H1 (cell line): Measurements from ENCODE around the gene ARHGEF10L. TPM values are rescaled to one million over a fixed set of nuclear protein-coding genes. Genes with fewer than 3 reads are reported as not detected.

Source experiments
- CTCF ChIA-PET: fragments of 300-600 bp; sonication (Branson Sonifier 250); formaldehyde crosslinking; loops from one replicate; lab custom pipeline; 2021; ENCODE audit not compliant: partially characterized antibody; lab: Charles Lee
- POLR2A ChIA-PET: fragments of 300-600 bp; sonication (Branson Sonifier 250); formaldehyde crosslinking; loops from one replicate; lab custom pipeline; 2021; ENCODE audit warnings: inconsistent platforms; ENCODE audit not compliant: partially characterized antibody; lab: Charles Lee
- DNase-seq, 2 experiments: peaks; one replicate each; pipeline versions ENCODE4 v3.0.0 to v3.0.0-alpha.2; 2010 to 2022; ENCODE audit warnings: low spot score in 2 of 2, low read depth in 1 of 2, mixed read lengths in 1 of 2
- FAIRE-seq: peaks from 2 replicates; lab custom pipeline; 2011; peaks lifted over from hg19 to GRCh38; lab: Jason Lieb, UNC
- H2AFZ ChIP-seq: 2 replicates; pipeline ENCODE4 v1.8.1; 2012; ENCODE audit warnings: low read length, inconsistent platforms
- H2AK5ac ChIP-seq: 2 replicates; pipeline ENCODE4 v1.6.1; 2013; ENCODE audit warnings: low read depth, low read length
- H2BK120ac ChIP-seq: replicated peaks from 2 replicates; pipeline ENCODE3; 2013; ENCODE audit warnings: low read depth, low read length, inconsistent platforms
- H2BK12ac ChIP-seq: 2 replicates; pipeline ENCODE4 v1.6.1; 2013; ENCODE audit warnings: low read depth, low read length
- H2BK15ac ChIP-seq: 2 replicates; pipeline ENCODE4 v1.6.1; 2013; ENCODE audit warnings: low read length
- H2BK20ac ChIP-seq: 2 replicates; pipeline ENCODE4 v1.6.1; 2013; ENCODE audit warnings: low read length
- H2BK5ac ChIP-seq: 2 replicates; pipeline ENCODE4 v1.6.1; 2013; ENCODE audit warnings: low read depth, low read length
- H3K14ac ChIP-seq: 2 replicates; pipeline ENCODE4 v1.6.1; 2013; ENCODE audit warnings: inconsistent platforms; ENCODE audit not compliant: insufficient read length
- H3K18ac ChIP-seq: 2 replicates; pipeline ENCODE4 v1.6.1; 2013; ENCODE audit warnings: low read length; ENCODE audit errors: extremely low read depth
- H3K23ac ChIP-seq: 2 replicates; pipeline ENCODE4 v1.6.1; 2013; ENCODE audit warnings: inconsistent platforms; ENCODE audit not compliant: insufficient read length
- H3K23me2 ChIP-seq: 2 replicates; pipeline ENCODE4 v1.6.1; 2013; ENCODE audit warnings: low read depth, low read length
- H3K27ac ChIP-seq: 2 replicates; pipeline ENCODE4 v1.6.1; 2011; ENCODE audit warnings: low read depth, low read length, inconsistent platforms
- H3K27me3 ChIP-seq, 4 experiments: replicated peaks in 1 of 4; 1 replicate in 1 of 4; 2 replicates in 3 of 4; pipeline versions ENCODE4 v1.6.1 to v1.8.1; 2011 to 2013; ENCODE audit warnings: low read length in 3 of 4, mild to moderate bottlenecking in 3 of 4, inconsistent platforms in 2 of 4, mixed read lengths in 2 of 4, moderate library complexity in 1 of 4; ENCODE audit not compliant: control insufficient read depth in 3 of 4, insufficient read depth in 3 of 4; ENCODE audit errors: extremely low read depth in 1 of 4
- H3K36me3 ChIP-seq, 4 experiments: 2 replicates each; pipeline versions ENCODE4 v1.6.1 to v1.8.1; 2011 to 2013; ENCODE audit warnings: mild to moderate bottlenecking in 4 of 4, low read length in 3 of 4, moderate library complexity in 2 of 4, control low read depth in 1 of 4, inconsistent platforms in 1 of 4; ENCODE audit not compliant: insufficient read depth in 4 of 4, control insufficient read depth in 2 of 4
- H3K4ac ChIP-seq: replicated peaks from 2 replicates; pipeline ENCODE3; 2013; ENCODE audit warnings: low read length, low read depth, mixed read lengths, inconsistent platforms; ENCODE audit not compliant: insufficient read length
- H3K4me1 ChIP-seq, 4 experiments: replicated peaks in 1 of 4; 1 replicate in 1 of 4; 2 replicates in 3 of 4; pipeline versions ENCODE4 v1.6.1 to v1.8.1; 2011 to 2013; ENCODE audit warnings: low read length in 3 of 4, inconsistent platforms in 2 of 4, mixed read lengths in 1 of 4; ENCODE audit not compliant: insufficient read depth in 4 of 4, control insufficient read depth in 3 of 4
- H3K4me2 ChIP-seq, 2 experiments: 2 replicates each; pipeline versions ENCODE4 v1.6.1 to v1.8.1; 2011 to 2013; ENCODE audit warnings: low read depth in 2 of 2, low read length in 2 of 2, control low read depth in 1 of 2, inconsistent platforms in 1 of 2, mild to moderate bottlenecking in 1 of 2; ENCODE audit not compliant: insufficient read depth in 1 of 2
- H3K4me3 ChIP-seq, 4 experiments: fragments of 200-600, 300-600 bp in 1 of 4; sonication (generic), shearing (Covaris generic), sonication (Bioruptor Twin) in 1 of 4; 2 replicates each; pipeline versions ENCODE4 v1.5.1 to v1.8.1; 2011 to 2016; ENCODE audit warnings: low read length in 4 of 4, low read depth in 3 of 4, control low read depth in 2 of 4, inconsistent platforms in 2 of 4, mild to moderate bottlenecking in 2 of 4, mixed read lengths in 1 of 4, moderate library complexity in 1 of 4; ENCODE audit not compliant: insufficient read depth in 2 of 4; ENCODE audit errors: extremely low read depth in 1 of 4
- H3K56ac ChIP-seq: replicated peaks from 2 replicates; pipeline ENCODE3; 2013; ENCODE audit warnings: low read depth, mild to moderate bottlenecking, mixed read lengths, low read length, inconsistent platforms; ENCODE audit not compliant: insufficient read length
- H3K79me1 ChIP-seq: 2 replicates; pipeline ENCODE4 v1.6.1; 2013; ENCODE audit warnings: low read depth, low read length, control low read depth
- H3K79me2 ChIP-seq, 2 experiments: 2 replicates each; pipeline versions ENCODE4 v1.6.1 to v1.8.1; 2012 to 2013; ENCODE audit warnings: low read length in 2 of 2, mild to moderate bottlenecking in 2 of 2, inconsistent platforms in 1 of 2; ENCODE audit not compliant: insufficient read depth in 2 of 2, control insufficient read depth in 1 of 2
- H3K9ac ChIP-seq, 4 experiments: replicated peaks in 1 of 4; 1 replicate in 1 of 4; 2 replicates in 3 of 4; pipeline versions ENCODE4 v1.6.1 to v1.8.1; 2011 to 2013; ENCODE audit warnings: low read depth in 3 of 4, low read length in 3 of 4, control low read depth in 2 of 4, mild to moderate bottlenecking in 2 of 4, moderate library complexity in 2 of 4, inconsistent platforms in 1 of 4; ENCODE audit errors: extremely low read depth in 1 of 4
- H3K9me3 ChIP-seq, 2 experiments: 2 replicates each; pipeline versions ENCODE4 v1.6.1 to v1.8.1; 2012 to 2013; ENCODE audit warnings: mild to moderate bottlenecking in 2 of 2, moderate library complexity in 2 of 2, control low read depth in 1 of 2, inconsistent platforms in 1 of 2, low read depth in 1 of 2, low read length in 1 of 2, mixed read lengths in 1 of 2; ENCODE audit not compliant: insufficient read depth in 2 of 2
- H4K20me1 ChIP-seq, 2 experiments: replicated peaks in 1 of 2; 2 replicates each; pipeline versions ENCODE3 to v1.8.1; 2011 to 2013; ENCODE audit warnings: inconsistent platforms in 2 of 2, low read length in 2 of 2, mild to moderate bottlenecking in 1 of 2; ENCODE audit not compliant: insufficient read depth in 2 of 2, control insufficient read depth in 1 of 2
- H4K5ac ChIP-seq: 2 replicates; pipeline ENCODE4 v1.6.1; 2013; ENCODE audit warnings: low read length, low read depth, mixed read lengths, inconsistent platforms; ENCODE audit not compliant: insufficient read length
- H4K8ac ChIP-seq: 2 replicates; pipeline ENCODE4 v1.8.0; 2013; ENCODE audit warnings: mild to moderate bottlenecking, moderate library complexity, low read length, inconsistent platforms; ENCODE audit not compliant: insufficient read depth; ENCODE audit errors: extremely low read depth
- H4K91ac ChIP-seq: replicated peaks from 2 replicates; pipeline ENCODE3; 2013; ENCODE audit warnings: low read length, mixed read lengths, inconsistent platforms; ENCODE audit not compliant: insufficient read length
- KDM5A ChIP-seq: fragments of 200-600 bp; IDR thresholded peaks from 2 replicates; pipeline ENCODE4 v1.7.1; 2012; ENCODE audit warnings: mild to moderate bottlenecking, low read length, inconsistent platforms, mixed read lengths
- TBP ChIP-seq: IDR thresholded peaks from 2 replicates; pipeline ENCODE4 v1.6.1; 2011; ENCODE audit warnings: low read depth, low read length, improper control_type of control experiment
- WGBS, 2 experiments: shearing (Covaris generic) in 1 of 2; methylation state at CpG; one replicate each; pipeline versions ENCODE4 v1.1.6 to v1.1.7; 2013 to 2015; ENCODE audit warnings: low lambda C conversion rate in 2 of 2, mixed read lengths in 2 of 2, inconsistent platforms in 1 of 2, low coverage in 1 of 2, missing lambda C conversion rate in 1 of 2; ENCODE audit not compliant: insufficient replicate concordance in 2 of 2, insufficient coverage in 1 of 2, insufficient read length in 1 of 2; ENCODE audit errors: extremely low coverage in 1 of 2, missing lambda C conversion rate in 1 of 2; 5-methylcytosine and 5-hydroxymethylcytosine counted together
- polyA plus RNA-seq, 7 experiments: library from polyadenylated mRNA; depleted of rRNA in 3 of 7; stranded (reverse) in 5 of 7; unstranded in 2 of 7; fragments of >200 nt in 5 of 7; fragments of 200-250 nt in 2 of 7; gene quantifications; 1 replicate in 5 of 7; 2 replicates in 1 of 7; 4 replicates in 1 of 7; pipeline versions ENCODE4 v1.2.1 to v1.2.3, GENCODE V29; 2011 to 2013; ENCODE audit warnings: missing spikeins in 2 of 7, mixed read lengths in 2 of 7
- total RNA-seq: library from RNA; stranded (reverse); fragmentation: NEBNext Ultra II Directional; extraction: Animal tissue kit (Norgen Biotek cat#: 25700); gene quantifications from 2 replicates; pipeline ENCODE4 v1.2.1, GENCODE V29; 2021

Gene ARHGEF10L
- total and polyA plus RNA-seq, 2 of the 8 experiments (the other 6 are each of a cell fraction or from before 2014, with no cell fraction given) = 33.6 to 39.6 TPM

DNA sequence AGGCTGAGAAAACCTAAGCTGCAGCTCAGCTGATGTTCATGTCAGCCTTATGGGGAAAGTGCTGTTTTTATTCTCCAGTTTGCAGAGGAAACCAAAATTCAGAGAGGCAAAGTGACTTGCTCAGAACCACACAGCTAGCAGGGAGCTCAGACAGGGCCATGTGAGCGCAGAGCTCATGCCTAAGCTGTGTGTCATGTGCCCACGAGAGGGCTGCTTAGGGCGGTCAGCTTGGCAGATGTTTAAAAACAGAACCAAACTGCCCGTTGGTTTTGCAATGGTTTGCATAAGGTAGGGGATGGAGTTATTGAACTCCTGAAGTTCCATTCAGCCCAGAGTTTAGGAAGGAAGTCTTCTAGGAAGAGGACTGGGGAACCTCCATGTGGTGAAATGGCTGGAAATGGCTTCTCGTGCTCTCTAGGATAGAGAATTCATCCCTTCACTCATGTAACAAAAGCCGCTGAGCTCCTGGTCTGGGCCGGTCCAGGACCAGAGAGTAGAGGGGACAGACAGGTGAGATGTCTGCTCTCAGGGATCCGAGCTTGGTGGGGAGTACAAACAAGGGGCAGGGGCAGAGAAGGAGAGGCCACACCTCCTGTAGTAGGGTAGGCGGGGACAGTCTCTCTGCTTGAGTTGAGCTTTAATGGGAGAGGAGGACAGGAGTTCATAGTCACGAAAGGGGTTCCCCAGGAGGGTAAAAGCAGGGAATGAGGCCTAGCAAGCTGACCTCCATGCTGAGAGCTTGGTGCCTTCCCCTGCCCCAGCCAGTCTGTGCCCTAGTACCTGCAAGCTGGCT, 46.9 kb downstream of the ARHGEF10L start:
- Histone ChIP-seq H3K27me3 (no peaks in the 10 kb centered on the region), H3K36me3 (peaks cover 0 to 8% (median under 1%) of the 10 kb centered on the region in 4 experiments; a peak in 3 of 8 replicates), H4K5ac (no peak overlapping the region), H2BK5ac (peak overlapping the region; percentile 25), H3K18ac (peak overlapping the region; percentile 2; the same call in 1 of the 2 replicates), H3K14ac (no peak overlapping the region), H2BK15ac (peak overlapping the region; percentile 99; the same call in 1 of the 2 replicates), H3K4ac (no peak overlapping the region), H2BK12ac (peak overlapping the region; percentile 41), H2BK120ac (no peak overlapping the region), H3K79me2 (peaks cover 0 to 12% of the 10 kb centered on the region in 2 experiments; a peak in 1 of 4 replicates), H3K27ac (peak overlapping the region; percentile 59), H3K9me3 (no peaks in the 10 kb centered on the region), H3K4me3 (no peak overlapping the region), H3K9ac (no peak overlapping the region; a peak in 2 of 7 replicates), H2AFZ (no peak overlapping the region), H3K4me1 (peaks cover 12 to 46% (median 29%) of the 10 kb centered on the region in 4 experiments), H3K4me2 (peak overlapping the region; percentile 22 to 31; a peak in 3 of 4 replicates), H2AK5ac (peak overlapping the region; percentile 42; the same call in 1 of the 2 replicates), H3K56ac (no peak overlapping the region), H4K20me1 (peaks cover 3 to 7% of the 10 kb centered on the region in 2 experiments), H4K91ac (peak overlapping the region; percentile 80), H4K8ac (no peak overlapping the region), H3K23me2 (no peaks in the 10 kb centered on the region), H3K23ac (no peak overlapping the region), H2BK20ac (peak overlapping the region; percentile 40; the same call in 1 of the 2 replicates), H3K79me1 (peaks cover 12% of the 10 kb centered on the region)
- DNase-seq (no peak), FAIRE-seq (peak; percentile 81)
- POLR2A ChIA-PET = interaction anchor here (0.7 to 2.2 kb wide), 10 partner anchors 11 to 41 kb away, joined by 3 to 12 read pairs (median 3); no protein-coding TSS in a partner anchor
- WGBS, 2 experiments = 66% methylated on average over 10 of the region's 10 CpGs; no CpG with 5 or more reads in 1 of the 2 experiments
- no peak for TF ChIP-seq KDM5A
- TF ChIP-seq TBP = peak; percentile 27; the same call in 1 of the 2 replicates
- CTCF ChIA-PET = interaction anchor here (0.8 to 86.2 kb wide), 12 partner anchors 14 to 796 kb away, joined by 3 to 1640 read pairs (median 6); no protein-coding TSS in a partner anchor
